ENCODE results near the gene PLA2G15.

DNA sequence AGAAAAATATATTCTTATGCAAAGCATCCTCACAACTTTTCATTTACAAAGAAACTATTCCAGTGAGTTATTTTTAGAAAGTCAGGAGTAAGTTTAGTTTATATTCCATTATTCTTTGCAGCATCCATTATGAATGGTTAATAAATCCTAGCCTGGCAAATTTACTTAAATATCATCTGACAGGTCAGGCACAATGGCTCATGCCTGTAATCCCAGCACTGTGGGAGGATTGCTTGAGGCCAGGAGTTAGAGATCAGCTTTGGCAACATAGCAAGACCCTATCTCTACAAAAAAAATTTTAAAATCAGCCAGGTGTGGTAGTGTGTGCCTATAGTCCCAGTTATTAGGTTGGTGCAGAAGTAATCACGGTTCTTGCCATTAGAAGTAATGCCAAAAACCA, 22.1 kb upstream of the PLA2G15 start:
- TF ChIP-seq, protein P1, sequence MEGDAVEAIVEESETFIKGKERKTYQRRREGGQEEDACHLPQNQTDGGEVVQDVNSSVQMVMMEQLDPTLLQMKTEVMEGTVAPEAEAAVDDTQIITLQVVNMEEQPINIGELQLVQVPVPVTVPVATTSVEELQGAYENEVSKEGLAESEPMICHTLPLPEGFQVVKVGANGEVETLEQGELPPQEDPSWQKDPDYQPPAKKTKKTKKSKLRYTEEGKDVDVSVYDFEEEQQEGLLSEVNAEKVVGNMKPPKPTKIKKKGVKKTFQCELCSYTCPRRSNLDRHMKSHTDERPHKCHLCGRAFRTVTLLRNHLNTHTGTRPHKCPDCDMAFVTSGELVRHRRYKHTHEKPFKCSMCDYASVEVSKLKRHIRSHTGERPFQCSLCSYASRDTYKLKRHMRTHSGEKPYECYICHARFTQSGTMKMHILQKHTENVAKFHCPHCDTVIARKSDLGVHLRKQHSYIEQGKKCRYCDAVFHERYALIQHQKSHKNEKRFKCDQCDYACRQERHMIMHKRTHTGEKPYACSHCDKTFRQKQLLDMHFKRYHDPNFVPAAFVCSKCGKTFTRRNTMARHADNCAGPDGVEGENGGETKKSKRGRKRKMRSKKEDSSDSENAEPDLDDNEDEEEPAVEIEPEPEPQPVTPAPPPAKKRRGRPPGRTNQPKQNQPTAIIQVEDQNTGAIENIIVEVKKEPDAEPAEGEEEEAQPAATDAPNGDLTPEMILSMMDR (IDR thresholded peaks at IDR 0.05): no peak
- TF ChIP-seq POLR2A (IDR thresholded peaks at IDR 0.05): no peak
